H9 (cell line): Measurements from ENCODE around the gene TRPC4AP. TPM values are rescaled to one million over a fixed set of nuclear protein-coding genes. Genes with fewer than 3 reads are reported as not detected.
A peak's percentile ranks its signal among the peaks of the same experiment; 100 is the strongest.

Source experiments
- DNase-seq: peaks from one replicate; pipeline ENCODE4 v3.0.0-alpha.2; 2017
- H2AFZ ChIP-seq: one replicate; pipeline ENCODE4 v1.6.1; 2013; ENCODE audit warnings: mild to moderate bottlenecking, low read length, control low read depth, moderate library complexity
- H2AK5ac ChIP-seq: 2 replicates; pipeline ENCODE4 v1.6.1; 2013; ENCODE audit warnings: low read length, control low read depth, mixed read lengths; ENCODE audit not compliant: insufficient read length
- H2BK120ac ChIP-seq: one replicate; pipeline ENCODE4 v1.6.1; 2013; ENCODE audit warnings: low read depth, mild to moderate bottlenecking, low read length, control low read depth, inconsistent platforms; ENCODE audit not compliant: poor library complexity, severe bottlenecking
- H2BK12ac ChIP-seq: 2 replicates; pipeline ENCODE4 v1.6.1; 2013; ENCODE audit warnings: low read length, control low read depth, mixed read lengths, low read depth; ENCODE audit not compliant: insufficient read length
- H2BK15ac ChIP-seq: 2 replicates; pipeline ENCODE4 v1.6.1; 2013; ENCODE audit warnings: low read depth, low read length, control low read depth
- H2BK20ac ChIP-seq: one replicate; pipeline ENCODE4 v1.6.1; 2013; ENCODE audit warnings: low read depth, mild to moderate bottlenecking, low read length, control low read depth, inconsistent platforms; ENCODE audit not compliant: poor library complexity, severe bottlenecking
- H2BK5ac ChIP-seq: 2 replicates; pipeline ENCODE4 v1.6.1; 2013; ENCODE audit warnings: low read length, control low read depth, mixed read lengths; ENCODE audit not compliant: insufficient read length
- H3K14ac ChIP-seq: 2 replicates; pipeline ENCODE4 v1.6.1; 2013; ENCODE audit warnings: low read length, control low read depth; ENCODE audit not compliant: insufficient read depth
- H3K18ac ChIP-seq: 2 replicates; pipeline ENCODE4 v1.6.1; 2013; ENCODE audit warnings: low read depth, mild to moderate bottlenecking, mixed read lengths, low read length, control low read depth; ENCODE audit not compliant: insufficient read length
- H3K23ac ChIP-seq: 2 replicates; pipeline ENCODE4 v1.6.1; 2013; ENCODE audit warnings: low read length, control low read depth, mixed read lengths, low read depth; ENCODE audit not compliant: insufficient read length
- H3K23me2 ChIP-seq: 2 replicates; pipeline ENCODE4 v1.6.1; 2013; ENCODE audit warnings: low read depth, mild to moderate bottlenecking, mixed read lengths, low read length, control low read depth; ENCODE audit not compliant: insufficient read length, poor library complexity, severe bottlenecking
- H3K27ac ChIP-seq: 2 replicates; pipeline ENCODE4 v1.5.1; 2013; ENCODE audit warnings: low read length, control low read depth, mixed read lengths, low read depth; ENCODE audit not compliant: insufficient read length
- H3K27me3 ChIP-seq: 2 replicates; pipeline ENCODE4 v1.6.1; 2013; ENCODE audit warnings: low read length, control low read depth, inconsistent platforms; ENCODE audit not compliant: insufficient read depth
- H3K4ac ChIP-seq: 2 replicates; pipeline ENCODE4 v1.6.1; 2013; ENCODE audit warnings: low read depth, mild to moderate bottlenecking, control low read depth, inconsistent platforms, low read length, moderate library complexity
- H3K4me1 ChIP-seq: 2 replicates; pipeline ENCODE4 v1.6.1; 2013; ENCODE audit warnings: low read length, control low read depth, inconsistent platforms; ENCODE audit not compliant: insufficient read depth
- H3K4me2 ChIP-seq: 2 replicates; pipeline ENCODE4 v1.6.1; 2013; ENCODE audit warnings: low read length, control low read depth, mixed read lengths; ENCODE audit not compliant: insufficient read length, insufficient read depth
- H3K56ac ChIP-seq: 2 replicates; pipeline ENCODE4 v1.6.1; 2013; ENCODE audit warnings: low read depth, mild to moderate bottlenecking, mixed read lengths, low read length, control low read depth; ENCODE audit not compliant: insufficient read length
- H3K79me1 ChIP-seq: 2 replicates; pipeline ENCODE4 v1.6.1; 2013; ENCODE audit warnings: low read depth, mild to moderate bottlenecking, moderate library complexity, low read length, control low read depth, inconsistent platforms; ENCODE audit not compliant: insufficient read depth, poor library complexity, severe bottlenecking
- H3K79me2 ChIP-seq: 2 replicates; pipeline ENCODE4 v1.6.1; 2013; ENCODE audit warnings: low read length, control low read depth, inconsistent platforms; ENCODE audit not compliant: insufficient read depth
- H3K9ac ChIP-seq: 2 replicates; pipeline ENCODE4 v1.6.1; 2013; ENCODE audit warnings: low read length, control low read depth, mixed read lengths; ENCODE audit not compliant: insufficient read length; ENCODE audit errors: extremely low read depth
- H3K9me3 ChIP-seq: one replicate; pipeline ENCODE4 v1.6.1; 2013; ENCODE audit warnings: low read depth, low read length, inconsistent platforms; ENCODE audit not compliant: control insufficient read depth
- H3T11ph ChIP-seq: one replicate; pipeline ENCODE4 v1.6.1; 2013; ENCODE audit warnings: mild to moderate bottlenecking, low read length, control low read depth, inconsistent platforms
- H4K20me1 ChIP-seq: one replicate; pipeline ENCODE4 v1.6.1; 2013; ENCODE audit not compliant: control insufficient read depth, insufficient read length, insufficient read depth
- H4K5ac ChIP-seq: 2 replicates; pipeline ENCODE4 v1.6.1; 2013; ENCODE audit warnings: low read depth, mild to moderate bottlenecking, mixed read lengths, low read length, control low read depth; ENCODE audit not compliant: insufficient read length
- H4K8ac ChIP-seq: replicated peaks from 2 replicates; pipeline ENCODE4 v1.6.1; 2013; ENCODE audit warnings: low read length, control low read depth, mixed read lengths, low read depth; ENCODE audit not compliant: insufficient read length
- H4K91ac ChIP-seq: 2 replicates; pipeline ENCODE4 v1.6.1; 2013; ENCODE audit warnings: low read depth, mild to moderate bottlenecking, moderate library complexity, mixed read lengths, low read length, control low read depth; ENCODE audit not compliant: insufficient read length
- H3K27ac Mint-ChIP-seq, 3 experiments: 2 replicates in 2 of 3; 3 replicates in 1 of 3; pipeline ENCODE4 v1.8.0; 2020 to 2021; ENCODE audit warnings: mixed read lengths in 3 of 3, mild to moderate bottlenecking in 1 of 3, moderate library complexity in 1 of 3
- H3K27me3 Mint-ChIP-seq: 2 replicates; pipeline ENCODE4 v1.8.0; 2021; ENCODE audit warnings: low read depth, mild to moderate bottlenecking, moderate library complexity, mixed read lengths
- H3K36me3 Mint-ChIP-seq, 3 experiments: 2 replicates in 2 of 3; 3 replicates in 1 of 3; pipeline ENCODE4 v1.8.0; 2020 to 2021; ENCODE audit warnings: low read depth in 3 of 3, mixed read lengths in 3 of 3; ENCODE audit not compliant: insufficient read depth in 1 of 3
- H3K4me1 Mint-ChIP-seq, 2 experiments: 2 replicates each; pipeline ENCODE4 v1.8.0; 2020; ENCODE audit warnings: mixed read lengths in 2 of 2
- H3K4me3 Mint-ChIP-seq, 2 experiments: 2 replicates in 1 of 2; 3 replicates in 1 of 2; pipeline ENCODE4 v1.8.0; 2020 to 2021; ENCODE audit warnings: mild to moderate bottlenecking in 2 of 2, mixed read lengths in 2 of 2, moderate library complexity in 1 of 2
- H3K9me3 Mint-ChIP-seq, 2 experiments: 2 replicates in 1 of 2; 3 replicates in 1 of 2; pipeline ENCODE4 v1.8.0; 2020; ENCODE audit warnings: mild to moderate bottlenecking in 2 of 2, mixed read lengths in 2 of 2, moderate library complexity in 1 of 2
- CTCF ChIP-seq: fragments of 200-600 bp; sonication (generic); conservative IDR thresholded peaks from 3 replicates; pipeline ENCODE4 v1.8.0; 2021; ENCODE audit warnings: antibody characterized with exemption, mild to moderate bottlenecking
- WGBS: extraction: QIAGEN DNeasy Blood & Tissue Kit; methylation state at CpG from one replicate; pipeline ENCODE4 v1.1.7; 2013; ENCODE audit warnings: missing lambda C conversion rate, low lambda C conversion rate, mixed read lengths; ENCODE audit not compliant: insufficient read length; ENCODE audit errors: extremely low coverage; 5-methylcytosine and 5-hydroxymethylcytosine counted together
- total RNA-seq: library from RNA; stranded (reverse); gene quantifications from 2 replicates; pipeline ENCODE4 v1.2.1, GENCODE V29; 2021

Gene TRPC4AP
- total RNA-seq, 1 experiment from 2014 or later, result 93.9 TPM

GRCh38 chr20:35013421-35014411, 78.9 kb downstream of the TRPC4AP start:
- Histone ChIP-seq H3K14ac (no peak overlapping the region), H3K27me3 (no peaks in the 10 kb centered on the region), H3K4me1 (no peaks in the 10 kb centered on the region), H3K27ac (no peak overlapping the region), H3T11ph (no peak overlapping the region), H2BK120ac (no peak overlapping the region), H2BK15ac (no peak overlapping the region), H3K79me1 (no peaks in the 10 kb centered on the region), H3K18ac (no peak overlapping the region), H3K23me2 (no peaks in the 10 kb centered on the region), H4K5ac (no peak overlapping the region), H4K20me1 (no peaks in the 10 kb centered on the region), H3K56ac (no peak overlapping the region), H3K4ac (no peak overlapping the region), H3K23ac (no peak overlapping the region), H2AK5ac (no peak overlapping the region), H3K9me3 (no peaks in the 10 kb centered on the region), H3K9ac (no peak overlapping the region), H4K8ac (no peak overlapping the region), H3K79me2 (no peaks in the 10 kb centered on the region), H2AFZ (no peak overlapping the region), H4K91ac (no peak overlapping the region), H3K4me2 (no peak overlapping the region), H2BK20ac (no peak overlapping the region), H2BK12ac (no peak overlapping the region), H2BK5ac (no peak overlapping the region)
- peaks cover 0 to 4% of the 10 kb centered on the region in 2 experiments; a peak in 1 of 4 replicates for H3K4me1 Mint-ChIP-seq
- H3K36me3 Mint-ChIP-seq, result peaks cover 38 to 82% (median 78%) of the 10 kb centered on the region in 3 experiments; a peak in 6 of 7 replicates
- H3K27me3 Mint-ChIP-seq, result no peaks in the 10 kb centered on the region
- no peak overlapping the region for H3K27ac Mint-ChIP-seq
- no peak overlapping the region; a peak in 1 of 5 replicates for H3K4me3 Mint-ChIP-seq
- WGBS, result no CpG with 5 or more reads among the region's 13 CpGs
- no peaks in the 10 kb centered on the region for H3K9me3 Mint-ChIP-seq
- TF ChIP-seq CTCF, result no peak
- DNase-seq, result peak; percentile 14
